Measurements from ENCODE around the gene HSPA14. TPM values are rescaled to one million over a fixed set of nuclear protein-coding genes. Genes with fewer than 3 reads are reported as not detected.

Gene HSPA14
- total RNA-seq, 1 experiment from 2014 or later: 15.9 TPM

GRCh38 chr10:14820775-14821154 lies 17.3 kb upstream of the HSPA14 start:
- intact Hi-C loops (cut with micrococcal nuclease; ENCODE audit: unreplicated experiment): no loop called here
- CTCF ChIA-PET: no interaction called here

DNA sequence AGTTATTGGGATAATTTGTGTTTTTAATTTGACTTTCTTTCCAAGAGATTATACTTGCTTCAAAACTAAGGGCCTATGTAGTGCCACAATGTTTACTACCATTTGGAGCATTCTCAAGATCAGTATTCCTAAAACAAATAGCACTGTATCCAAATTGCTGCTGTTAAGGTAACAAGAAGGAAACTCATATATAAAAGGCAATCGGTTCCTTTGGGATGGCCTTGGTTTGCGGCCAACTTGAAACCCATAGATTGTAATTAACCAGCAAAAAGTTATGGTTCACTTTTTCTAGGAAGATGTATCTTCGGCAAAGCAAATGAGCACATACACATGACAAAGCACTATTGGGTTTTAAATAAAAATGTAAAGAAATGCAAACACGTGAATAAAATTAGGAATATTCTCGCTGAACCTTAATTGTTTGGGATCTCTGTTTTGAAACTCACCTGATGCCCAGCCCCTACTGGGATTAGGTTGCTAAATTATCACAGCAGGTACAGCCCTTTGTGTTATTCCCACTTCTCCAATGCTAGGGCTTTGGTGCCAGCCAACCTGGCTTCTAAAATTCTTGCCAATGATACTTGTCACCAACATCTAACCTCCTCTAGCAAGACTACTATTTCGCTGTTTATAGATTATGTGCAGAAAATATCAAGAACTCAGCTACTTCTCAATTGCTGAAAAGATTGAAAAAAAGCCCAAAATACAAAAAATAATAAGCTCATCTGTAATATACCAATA lies 16.3 kb upstream of the HSPA14 start:
- CTCF ChIA-PET: no interaction called here

More at GRCh38 chr10:14820775-14821154, 17.3 kb upstream of the HSPA14 start:
- Histone ChIP-seq H3K9me3 (ENCODE audit: control insufficient read depth, insufficient read depth, low read depth, low read length) (no peaks in the 10 kb centered on the region), H3K27ac (ENCODE audit: low read length) (no peak overlapping the region), H3K4me3 (ENCODE audit: low read depth in 2 of 2, low read length in 2 of 2) (no peak overlapping the region), H3K27me3 (ENCODE audit: control insufficient read depth, insufficient read depth, low read length) (no peaks in the 10 kb centered on the region), H3K4me1 (ENCODE audit: control insufficient read depth, insufficient read depth, low read length) (no peaks in the 10 kb centered on the region), H3K36me3 (ENCODE audit: control insufficient read depth, insufficient read depth, low read length) (no peaks in the 10 kb centered on the region)
- ATAC-seq (no peak), DNase-seq (ENCODE audit: low read depth, low spot score) (no peak)
- in situ Hi-C loops (cut with HindIII; ENCODE audit: low pct_unique_long_range_greater_than_20kb, low sequenced_read_pairs): no loop called here
- TF ChIP-seq, protein P1, sequence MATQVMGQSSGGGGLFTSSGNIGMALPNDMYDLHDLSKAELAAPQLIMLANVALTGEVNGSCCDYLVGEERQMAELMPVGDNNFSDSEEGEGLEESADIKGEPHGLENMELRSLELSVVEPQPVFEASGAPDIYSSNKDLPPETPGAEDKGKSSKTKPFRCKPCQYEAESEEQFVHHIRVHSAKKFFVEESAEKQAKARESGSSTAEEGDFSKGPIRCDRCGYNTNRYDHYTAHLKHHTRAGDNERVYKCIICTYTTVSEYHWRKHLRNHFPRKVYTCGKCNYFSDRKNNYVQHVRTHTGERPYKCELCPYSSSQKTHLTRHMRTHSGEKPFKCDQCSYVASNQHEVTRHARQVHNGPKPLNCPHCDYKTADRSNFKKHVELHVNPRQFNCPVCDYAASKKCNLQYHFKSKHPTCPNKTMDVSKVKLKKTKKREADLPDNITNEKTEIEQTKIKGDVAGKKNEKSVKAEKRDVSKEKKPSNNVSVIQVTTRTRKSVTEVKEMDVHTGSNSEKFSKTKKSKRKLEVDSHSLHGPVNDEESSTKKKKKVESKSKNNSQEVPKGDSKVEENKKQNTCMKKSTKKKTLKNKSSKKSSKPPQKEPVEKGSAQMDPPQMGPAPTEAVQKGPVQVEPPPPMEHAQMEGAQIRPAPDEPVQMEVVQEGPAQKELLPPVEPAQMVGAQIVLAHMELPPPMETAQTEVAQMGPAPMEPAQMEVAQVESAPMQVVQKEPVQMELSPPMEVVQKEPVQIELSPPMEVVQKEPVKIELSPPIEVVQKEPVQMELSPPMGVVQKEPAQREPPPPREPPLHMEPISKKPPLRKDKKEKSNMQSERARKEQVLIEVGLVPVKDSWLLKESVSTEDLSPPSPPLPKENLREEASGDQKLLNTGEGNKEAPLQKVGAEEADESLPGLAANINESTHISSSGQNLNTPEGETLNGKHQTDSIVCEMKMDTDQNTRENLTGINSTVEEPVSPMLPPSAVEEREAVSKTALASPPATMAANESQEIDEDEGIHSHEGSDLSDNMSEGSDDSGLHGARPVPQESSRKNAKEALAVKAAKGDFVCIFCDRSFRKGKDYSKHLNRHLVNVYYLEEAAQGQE (IDR thresholded peaks at IDR 0.05; ENCODE audit: insufficient read depth in 1 of 2, low read depth in 2 of 2, low read length in 1 of 2): no peak
- TF ChIP-seq TCF7L2 (IDR thresholded peaks at IDR 0.05; ENCODE audit: low read depth, low read length): no peak
- TF ChIP-seq POLR2AphosphoS5 (IDR thresholded peaks at IDR 0.05; ENCODE audit: low read depth, low read length): no peak
- no peak for TF ChIP-seq SIN3A (IDR thresholded peaks at IDR 0.05; ENCODE audit: borderline replicate concordance, insufficient read depth, low read depth, low read length)
- TF ChIP-seq CTCF (IDR thresholded peaks at IDR 0.05): no peak
- POLR2A ChIA-PET: no interaction called here
- no TSS peak for BruUV-seq (replicated peaks)

More for the DNA sequence above, 16.3 kb upstream of the HSPA14 start:
- no peaks in the 10 kb centered on the region for H3K36me3 ChIP-seq (ENCODE audit: control insufficient read depth, insufficient read depth, low read length)
- H3K27ac ChIP-seq (ENCODE audit: low read length): no peak overlapping the region
- TF ChIP-seq CTCF (IDR thresholded peaks at IDR 0.05) (no peak), SIN3A (IDR thresholded peaks at IDR 0.05; ENCODE audit: borderline replicate concordance, insufficient read depth, low read depth, low read length) (no peak), TCF7L2 (IDR thresholded peaks at IDR 0.05; ENCODE audit: low read depth, low read length) (no peak), POLR2AphosphoS5 (IDR thresholded peaks at IDR 0.05; ENCODE audit: low read depth, low read length) (no peak)
- TF ChIP-seq, protein P1 (IDR thresholded peaks at IDR 0.05; ENCODE audit: insufficient read depth in 1 of 2, low read depth in 2 of 2, low read length in 1 of 2): no peak
- no peaks in the 10 kb centered on the region for H3K9me3 ChIP-seq (ENCODE audit: control insufficient read depth, insufficient read depth, low read depth, low read length)
- H3K4me1 ChIP-seq (ENCODE audit: control insufficient read depth, insufficient read depth, low read length): no peaks in the 10 kb centered on the region
- POLR2A ChIA-PET: no interaction called here
- intact Hi-C loops (cut with micrococcal nuclease; ENCODE audit: unreplicated experiment) (no loop called here), in situ Hi-C loops (cut with HindIII; ENCODE audit: low pct_unique_long_range_greater_than_20kb, low sequenced_read_pairs) (no loop called here)
- ATAC-seq (no peak), DNase-seq (ENCODE audit: low read depth, low spot score) (no peak)
- no peaks in the 10 kb centered on the region for H3K27me3 ChIP-seq (ENCODE audit: control insufficient read depth, insufficient read depth, low read length)
- no peak overlapping the region for H3K4me3 ChIP-seq (ENCODE audit: low read depth in 2 of 2, low read length in 2 of 2)
- no TSS peak for BruUV-seq (replicated peaks)
